Measurements from ENCODE around the gene IER2.

DNA sequence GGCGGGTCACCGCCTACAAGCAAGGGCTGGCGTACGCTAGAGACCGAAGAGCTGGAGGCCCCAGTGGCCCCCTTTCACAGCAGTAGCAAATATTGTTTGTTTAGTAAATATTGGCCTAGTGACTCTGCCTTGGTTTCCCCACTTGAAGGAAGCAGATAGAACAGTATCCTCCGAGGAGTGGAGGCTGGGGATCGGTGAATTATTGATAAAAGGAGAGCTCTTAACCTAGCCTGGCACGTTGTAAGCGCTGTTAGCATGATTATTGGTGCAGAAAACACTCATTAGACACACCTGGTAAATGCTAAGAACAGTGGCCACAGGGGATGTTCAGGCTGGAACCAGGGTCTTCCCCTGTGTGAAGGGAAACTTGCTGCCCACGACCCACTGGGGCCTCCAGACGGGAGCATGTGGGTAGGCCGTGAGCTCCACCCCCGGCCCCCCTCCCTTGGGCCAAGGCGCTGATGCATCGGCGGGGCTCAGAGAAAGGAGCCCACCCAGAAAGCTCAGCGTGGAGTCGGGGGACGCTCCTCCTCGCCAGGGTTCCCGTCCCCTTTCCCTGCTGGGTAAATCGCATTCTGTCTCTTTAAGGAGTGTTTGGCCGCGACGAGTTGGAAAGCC lies 2.3 kb downstream of the IER2 start:
- TF ChIP-seq, protein P1, sequence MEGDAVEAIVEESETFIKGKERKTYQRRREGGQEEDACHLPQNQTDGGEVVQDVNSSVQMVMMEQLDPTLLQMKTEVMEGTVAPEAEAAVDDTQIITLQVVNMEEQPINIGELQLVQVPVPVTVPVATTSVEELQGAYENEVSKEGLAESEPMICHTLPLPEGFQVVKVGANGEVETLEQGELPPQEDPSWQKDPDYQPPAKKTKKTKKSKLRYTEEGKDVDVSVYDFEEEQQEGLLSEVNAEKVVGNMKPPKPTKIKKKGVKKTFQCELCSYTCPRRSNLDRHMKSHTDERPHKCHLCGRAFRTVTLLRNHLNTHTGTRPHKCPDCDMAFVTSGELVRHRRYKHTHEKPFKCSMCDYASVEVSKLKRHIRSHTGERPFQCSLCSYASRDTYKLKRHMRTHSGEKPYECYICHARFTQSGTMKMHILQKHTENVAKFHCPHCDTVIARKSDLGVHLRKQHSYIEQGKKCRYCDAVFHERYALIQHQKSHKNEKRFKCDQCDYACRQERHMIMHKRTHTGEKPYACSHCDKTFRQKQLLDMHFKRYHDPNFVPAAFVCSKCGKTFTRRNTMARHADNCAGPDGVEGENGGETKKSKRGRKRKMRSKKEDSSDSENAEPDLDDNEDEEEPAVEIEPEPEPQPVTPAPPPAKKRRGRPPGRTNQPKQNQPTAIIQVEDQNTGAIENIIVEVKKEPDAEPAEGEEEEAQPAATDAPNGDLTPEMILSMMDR (IDR thresholded peaks at IDR 0.05), result no peak
- no peak for TF ChIP-seq POLR2A (IDR thresholded peaks at IDR 0.05)
